Mesodermal cell (in vitro differentiated cells): ENCODE measurements around the gene RBM38.
"Not testable (repeated sequence)": the region's sequence is repeated elsewhere in the genome, so short reads cannot be mapped to it uniquely, and the experiment has no call there.

Experiments used
- H3K27ac ChIP-seq: 2 replicates; pipeline ENCODE4 v1.7.0; 2013; ENCODE audit warnings: mild to moderate bottlenecking, low read depth, low read length, moderate library complexity; ENCODE audit not compliant: severe bottlenecking
- H3K36me3 ChIP-seq: 2 replicates; pipeline ENCODE4 v1.7.1; 2013; ENCODE audit warnings: mild to moderate bottlenecking, low read length, moderate library complexity; ENCODE audit not compliant: control insufficient read depth, insufficient read depth
- H3K4me1 ChIP-seq: one replicate; pipeline ENCODE4 v1.7.1; 2013; ENCODE audit warnings: mild to moderate bottlenecking, low read length; ENCODE audit not compliant: insufficient read depth, control insufficient read depth, poor library complexity, severe bottlenecking
- H3K4me3 ChIP-seq: 2 replicates; pipeline ENCODE4 v1.7.0; 2013; ENCODE audit warnings: low read length, control low read depth, mild to moderate bottlenecking; ENCODE audit not compliant: insufficient read depth, poor library complexity, severe bottlenecking; ENCODE audit errors: extremely low read depth
- H3K9me3 ChIP-seq: 2 replicates; pipeline ENCODE4 v1.7.1; 2013; ENCODE audit warnings: mild to moderate bottlenecking, low read length, moderate library complexity; ENCODE audit not compliant: control insufficient read depth
- WGBS, 2 experiments: methylation state at CpG; one replicate each; pipeline ENCODE4 v1.1.5; 2013; ENCODE audit warnings: missing lambda C conversion rate in 2 of 2; ENCODE audit not compliant: insufficient coverage in 2 of 2; 5-methylcytosine and 5-hydroxymethylcytosine counted together

Gene RBM38

GRCh38 chr20:57425150-57426013, 34.2 kb downstream of the RBM38 start:
- Histone ChIP-seq H3K27ac (no peak overlapping the region), H3K9me3 (no peaks in the 10 kb centered on the region), H3K4me1 (peaks cover 5% of the 10 kb centered on the region), H3K4me3 (no peak overlapping the region), H3K36me3 (no peaks in the 10 kb centered on the region)
- 60 to 75% methylated on average over 6 to 9 of the region's 17 CpGs for WGBS, 2 experiments

- Histone ChIP-seq H3K27ac (no peak overlapping the region), H3K9me3 (no peaks in the 10 kb centered on the region), H3K4me3 (no peak overlapping the region), H3K4me1 (peaks cover 5% of the 10 kb centered on the region), H3K36me3 (no peaks in the 10 kb centered on the region)
- WGBS, 2 experiments, result 86 to 87% methylated on average over 11 to 13 of the region's 13 CpGs
These were observed 35.1 kb downstream of the RBM38 start for GRCh38 chr20:57426271-57426689.

GRCh38 chr20:57426831-57427230, 35.6 kb downstream of the RBM38 start:
- Histone ChIP-seq H3K4me3 (no peak overlapping the region), H3K27ac (no peak overlapping the region), H3K4me1 (peaks cover 5% of the 10 kb centered on the region), H3K36me3 (no peaks in the 10 kb centered on the region), H3K9me3 (no peaks in the 10 kb centered on the region)
- 90 to 100% methylated on average over 2 of the region's 7 CpGs for WGBS, 2 experiments

GRCh38 chr20:57428324-57429158, 37.3 kb downstream of the RBM38 start:
- H3K27ac ChIP-seq, result no peak overlapping the region
- H3K9me3 ChIP-seq, result no peaks in the 10 kb centered on the region
- no peaks in the 10 kb centered on the region for H3K36me3 ChIP-seq
- no peak overlapping the region for H3K4me3 ChIP-seq
- 67 to 74% methylated on average over 21 of the region's 21 CpGs for WGBS, 2 experiments
- H3K4me1 ChIP-seq, result peaks cover 15% of the 10 kb centered on the region

- no peaks in the 10 kb centered on the region for H3K9me3 ChIP-seq
- H3K27ac ChIP-seq, result no peak overlapping the region
- 70 to 77% methylated on average over 11 of the region's 11 CpGs for WGBS, 2 experiments
- peaks cover 15% of the 10 kb centered on the region for H3K4me1 ChIP-seq
- H3K36me3 ChIP-seq, result no peaks in the 10 kb centered on the region
- H3K4me3 ChIP-seq, result no peak overlapping the region
These were observed 37.9 kb downstream of the RBM38 start for GRCh38 chr20:57429159-57429496.

GRCh38 chr20:57429580-57430200, 38.5 kb downstream of the RBM38 start:
- Histone ChIP-seq H3K4me3 (no peak overlapping the region), H3K36me3 (no peaks in the 10 kb centered on the region), H3K9me3 (no peaks in the 10 kb centered on the region), H3K27ac (no peak overlapping the region), H3K4me1 (peaks cover 15% of the 10 kb centered on the region)
- WGBS, 2 experiments, result 94 to 96% methylated on average over 7 of the region's 7 CpGs

GRCh38 chr20:57430201-57430596, 39.0 kb downstream of the RBM38 start:
- not testable (repeated sequence) for H3K9me3 ChIP-seq, H3K36me3 ChIP-seq, H3K4me3 ChIP-seq, H3K27ac ChIP-seq
- H3K4me1 ChIP-seq, result peaks cover 12% of the 10 kb centered on the region
- whole genome bisulfite sequencing, 2 experiments, result 100% methylated on average over 1 of the region's 4 CpGs; no CpG with 5 or more reads in 1 of the 2 experiments

- Histone ChIP-seq H3K27ac (no peak overlapping the region), H3K4me1 (peaks cover 10% of the 10 kb centered on the region), H3K9me3 (no peaks in the 10 kb centered on the region), H3K4me3 (no peak overlapping the region), H3K36me3 (no peaks in the 10 kb centered on the region)
- WGBS, 2 experiments, result 79 to 90% methylated on average over 2 to 4 of the region's 5 CpGs
These were observed 40.3 kb downstream of the RBM38 start for GRCh38 chr20:57431539-57431835.

- H3K27ac ChIP-seq, result no peak overlapping the region
- peaks cover 10% of the 10 kb centered on the region for H3K4me1 ChIP-seq
- no peak overlapping the region for H3K4me3 ChIP-seq
- H3K36me3 ChIP-seq, result no peaks in the 10 kb centered on the region
- 95 to 96% methylated on average over 7 of the region's 7 CpGs for WGBS, 2 experiments
- H3K9me3 ChIP-seq, result no peaks in the 10 kb centered on the region
These were observed 41.3 kb downstream of the RBM38 start for GRCh38 chr20:57432480-57432861.

GRCh38 chr20:57432862-57433491, 41.8 kb downstream of the RBM38 start:
- no peak overlapping the region for H3K4me3 ChIP-seq
- H3K27ac ChIP-seq, result no peak overlapping the region
- no peaks in the 10 kb centered on the region for H3K9me3 ChIP-seq
- no peaks in the 10 kb centered on the region for H3K36me3 ChIP-seq
- WGBS, 2 experiments, result 70 to 76% methylated on average over 8 to 10 of the region's 13 CpGs
- peaks cover 10% of the 10 kb centered on the region for H3K4me1 ChIP-seq
